Panc1 (cell line): ENCODE results near the gene TFB1M. TPM values are rescaled to one million over a fixed set of nuclear protein-coding genes. Genes with fewer than 3 reads are reported as not detected.

Experiments
- ATAC-seq: fragments of 200-7000 bp; cut with Tn5 transposase; 2 replicates; pipeline ENCODE4 v1.9.1; 2020; ENCODE audit warnings: mild to moderate bottlenecking, moderate library complexity
- BruUV-seq: library from RNA; stranded (reverse); fragments of 400-500 nt; replicated peaks from 2 replicates; lab custom pipeline; 2021; lab: Mats Ljungman, UMichigan
- CTCF ChIA-PET: fragments of 300-600 bp; sonication (Branson Sonifier 250); formaldehyde crosslinking; loops from one replicate; lab custom pipeline; 2022; ENCODE audit warnings: antibody characterized with exemption; lab: Charles Lee
- POLR2A ChIA-PET: fragments of 300-600 bp; sonication (Branson Sonifier 250); formaldehyde crosslinking; loops from one replicate; lab custom pipeline; 2022; ENCODE audit warnings: antibody characterized with exemption; lab: Charles Lee
- DNase-seq: peaks from one replicate; pipeline ENCODE4 v3.0.0-alpha.2; 2010; ENCODE audit warnings: low read depth, low spot score
- H3K27ac ChIP-seq: 2 replicates; pipeline ENCODE4 v1.5.1; 2011; ENCODE audit warnings: mild to moderate bottlenecking, low read length, inconsistent platforms
- H3K27me3 ChIP-seq: fragments of 200-500 bp; sonication (Bioruptor generic); 2 replicates; pipeline ENCODE4 v1.6.0; 2014; ENCODE audit warnings: low read length, inconsistent platforms; ENCODE audit not compliant: control insufficient read depth, insufficient read depth
- H3K36me3 ChIP-seq: fragments of 200-500 bp; sonication (Bioruptor generic); 2 replicates; pipeline ENCODE4 v1.5.1; 2014; ENCODE audit warnings: inconsistent platforms, mild to moderate bottlenecking, low read length, moderate library complexity; ENCODE audit not compliant: control insufficient read depth, insufficient read depth
- H3K4me1 ChIP-seq: 2 replicates; pipeline ENCODE4 v1.5.1; 2011; ENCODE audit warnings: inconsistent platforms, mild to moderate bottlenecking, low read length, moderate library complexity; ENCODE audit not compliant: control insufficient read depth, insufficient read depth
- H3K4me3 ChIP-seq, 2 experiments: 2 replicates each; pipeline ENCODE4 v1.5.1; 2011 to 2012; ENCODE audit warnings: low read depth in 2 of 2, low read length in 2 of 2, mild to moderate bottlenecking in 2 of 2, inconsistent platforms in 1 of 2, moderate library complexity in 1 of 2
- H3K9me3 ChIP-seq: fragments of 200-500 bp; sonication (Bioruptor generic); 2 replicates; pipeline ENCODE4 v1.5.1; 2014; ENCODE audit warnings: low read depth, mild to moderate bottlenecking, inconsistent platforms, low read length, moderate library complexity; ENCODE audit not compliant: control insufficient read depth, insufficient read depth
- POLR2AphosphoS5 ChIP-seq: IDR thresholded peaks from 2 replicates; pipeline ENCODE4 v1.6.1; 2012; ENCODE audit warnings: mild to moderate bottlenecking, low read depth, low read length, moderate library complexity
- SIN3A ChIP-seq: IDR thresholded peaks from 2 replicates; pipeline ENCODE4 v1.6.1; 2012; ENCODE audit warnings: low read depth, mild to moderate bottlenecking, low read length, moderate library complexity, borderline replicate concordance; ENCODE audit not compliant: insufficient read depth
- TCF7L2 ChIP-seq: IDR thresholded peaks from 2 replicates; pipeline ENCODE4 v1.6.1; 2011; ENCODE audit warnings: mild to moderate bottlenecking, low read depth, low read length, inconsistent platforms
- in situ Hi-C: cut with HindIII; loops from 2 replicates; pipeline ENCODE4 v1.10.0; 2016; ENCODE audit warnings: low sequenced_read_pairs, low pct_unique_long_range_greater_than_20kb
- intact Hi-C: fragments of 100-400 bp; cut with micrococcal nuclease; formaldehyde crosslinking; loops from one replicate; pipeline ENCODE4 v1.10.0; 2022; ENCODE audit not compliant: unreplicated experiment
- total RNA-seq: library from RNA; stranded (reverse); gene quantifications from one replicate; pipeline ENCODE4 v1.2.1, GENCODE V29; 2021; ENCODE audit not compliant: unreplicated experiment
- TF ChIP-seq, protein P1 (sequence below), 2 experiments: IDR thresholded peaks; 2 replicates each; pipeline ENCODE4 v1.6.1; 2011 to 2012; ENCODE audit warnings: low read depth in 2 of 2, control low read depth in 1 of 2, low read length in 1 of 2, mild to moderate bottlenecking in 1 of 2, moderate library complexity in 1 of 2; ENCODE audit not compliant: insufficient read depth in 1 of 2
- TF ChIP-seq, protein P2 (sequence below): fragments of 450-650 bp; IDR thresholded peaks from 2 replicates; pipeline ENCODE4 v1.5.1; 2017; ENCODE audit warnings: mild to moderate bottlenecking

The TFB1M gene
- total RNA-seq, 1 experiment from 2014 or later = 32.0 TPM

DNA sequence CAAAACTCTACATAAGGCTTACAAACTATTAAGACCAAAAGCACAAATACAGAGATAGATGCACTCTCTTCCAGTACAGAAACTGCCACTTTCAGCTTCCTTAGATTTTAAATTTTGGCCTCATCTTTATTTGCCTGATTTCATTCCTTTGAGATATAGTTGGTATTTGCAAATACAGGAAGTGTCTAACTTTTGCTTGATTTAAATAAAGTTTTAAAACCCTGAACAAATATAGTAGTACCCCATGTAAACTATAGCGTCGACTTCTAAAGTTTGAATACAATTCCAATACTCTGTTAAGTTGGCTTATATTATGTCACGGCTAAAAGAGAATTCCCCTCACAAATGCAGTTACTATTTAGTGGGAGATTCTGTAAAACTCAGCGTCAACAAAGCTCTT is 51.6 kb downstream of the TFB1M start:
- BruUV-seq = TSS peak; percentile 35
- no peak overlapping the region for H3K27ac ChIP-seq
- in situ Hi-C loops = no loop called here
- H3K9me3 ChIP-seq = no peaks in the 10 kb centered on the region
- H3K4me1 ChIP-seq = no peaks in the 10 kb centered on the region; the same call in 1 of the 2 replicates
- ATAC-seq (no peak), DNase-seq (no peak)
- H3K36me3 ChIP-seq = peaks cover 8% of the 10 kb centered on the region
- H3K4me3 ChIP-seq = no peak overlapping the region
- intact Hi-C loops = loop anchor here (10.0 kb wide), 1 partner anchor 398 kb away; no protein-coding TSS in a partner anchor
- ChIA-PET CTCF (no interaction called here), POLR2A (no interaction called here)
- H3K27me3 ChIP-seq = no peaks in the 10 kb centered on the region
- TF ChIP-seq TCF7L2 (no peak), SIN3A (no peak), POLR2AphosphoS5 (no peak)
- TF ChIP-seq, protein P1, sequence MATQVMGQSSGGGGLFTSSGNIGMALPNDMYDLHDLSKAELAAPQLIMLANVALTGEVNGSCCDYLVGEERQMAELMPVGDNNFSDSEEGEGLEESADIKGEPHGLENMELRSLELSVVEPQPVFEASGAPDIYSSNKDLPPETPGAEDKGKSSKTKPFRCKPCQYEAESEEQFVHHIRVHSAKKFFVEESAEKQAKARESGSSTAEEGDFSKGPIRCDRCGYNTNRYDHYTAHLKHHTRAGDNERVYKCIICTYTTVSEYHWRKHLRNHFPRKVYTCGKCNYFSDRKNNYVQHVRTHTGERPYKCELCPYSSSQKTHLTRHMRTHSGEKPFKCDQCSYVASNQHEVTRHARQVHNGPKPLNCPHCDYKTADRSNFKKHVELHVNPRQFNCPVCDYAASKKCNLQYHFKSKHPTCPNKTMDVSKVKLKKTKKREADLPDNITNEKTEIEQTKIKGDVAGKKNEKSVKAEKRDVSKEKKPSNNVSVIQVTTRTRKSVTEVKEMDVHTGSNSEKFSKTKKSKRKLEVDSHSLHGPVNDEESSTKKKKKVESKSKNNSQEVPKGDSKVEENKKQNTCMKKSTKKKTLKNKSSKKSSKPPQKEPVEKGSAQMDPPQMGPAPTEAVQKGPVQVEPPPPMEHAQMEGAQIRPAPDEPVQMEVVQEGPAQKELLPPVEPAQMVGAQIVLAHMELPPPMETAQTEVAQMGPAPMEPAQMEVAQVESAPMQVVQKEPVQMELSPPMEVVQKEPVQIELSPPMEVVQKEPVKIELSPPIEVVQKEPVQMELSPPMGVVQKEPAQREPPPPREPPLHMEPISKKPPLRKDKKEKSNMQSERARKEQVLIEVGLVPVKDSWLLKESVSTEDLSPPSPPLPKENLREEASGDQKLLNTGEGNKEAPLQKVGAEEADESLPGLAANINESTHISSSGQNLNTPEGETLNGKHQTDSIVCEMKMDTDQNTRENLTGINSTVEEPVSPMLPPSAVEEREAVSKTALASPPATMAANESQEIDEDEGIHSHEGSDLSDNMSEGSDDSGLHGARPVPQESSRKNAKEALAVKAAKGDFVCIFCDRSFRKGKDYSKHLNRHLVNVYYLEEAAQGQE (IDR thresholded peaks at IDR 0.05; ENCODE audit: insufficient read depth in 1 of 2, low read depth in 2 of 2, low read length in 1 of 2) = no peak
- TF ChIP-seq, protein P2, sequence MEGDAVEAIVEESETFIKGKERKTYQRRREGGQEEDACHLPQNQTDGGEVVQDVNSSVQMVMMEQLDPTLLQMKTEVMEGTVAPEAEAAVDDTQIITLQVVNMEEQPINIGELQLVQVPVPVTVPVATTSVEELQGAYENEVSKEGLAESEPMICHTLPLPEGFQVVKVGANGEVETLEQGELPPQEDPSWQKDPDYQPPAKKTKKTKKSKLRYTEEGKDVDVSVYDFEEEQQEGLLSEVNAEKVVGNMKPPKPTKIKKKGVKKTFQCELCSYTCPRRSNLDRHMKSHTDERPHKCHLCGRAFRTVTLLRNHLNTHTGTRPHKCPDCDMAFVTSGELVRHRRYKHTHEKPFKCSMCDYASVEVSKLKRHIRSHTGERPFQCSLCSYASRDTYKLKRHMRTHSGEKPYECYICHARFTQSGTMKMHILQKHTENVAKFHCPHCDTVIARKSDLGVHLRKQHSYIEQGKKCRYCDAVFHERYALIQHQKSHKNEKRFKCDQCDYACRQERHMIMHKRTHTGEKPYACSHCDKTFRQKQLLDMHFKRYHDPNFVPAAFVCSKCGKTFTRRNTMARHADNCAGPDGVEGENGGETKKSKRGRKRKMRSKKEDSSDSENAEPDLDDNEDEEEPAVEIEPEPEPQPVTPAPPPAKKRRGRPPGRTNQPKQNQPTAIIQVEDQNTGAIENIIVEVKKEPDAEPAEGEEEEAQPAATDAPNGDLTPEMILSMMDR = no peak

DNA sequence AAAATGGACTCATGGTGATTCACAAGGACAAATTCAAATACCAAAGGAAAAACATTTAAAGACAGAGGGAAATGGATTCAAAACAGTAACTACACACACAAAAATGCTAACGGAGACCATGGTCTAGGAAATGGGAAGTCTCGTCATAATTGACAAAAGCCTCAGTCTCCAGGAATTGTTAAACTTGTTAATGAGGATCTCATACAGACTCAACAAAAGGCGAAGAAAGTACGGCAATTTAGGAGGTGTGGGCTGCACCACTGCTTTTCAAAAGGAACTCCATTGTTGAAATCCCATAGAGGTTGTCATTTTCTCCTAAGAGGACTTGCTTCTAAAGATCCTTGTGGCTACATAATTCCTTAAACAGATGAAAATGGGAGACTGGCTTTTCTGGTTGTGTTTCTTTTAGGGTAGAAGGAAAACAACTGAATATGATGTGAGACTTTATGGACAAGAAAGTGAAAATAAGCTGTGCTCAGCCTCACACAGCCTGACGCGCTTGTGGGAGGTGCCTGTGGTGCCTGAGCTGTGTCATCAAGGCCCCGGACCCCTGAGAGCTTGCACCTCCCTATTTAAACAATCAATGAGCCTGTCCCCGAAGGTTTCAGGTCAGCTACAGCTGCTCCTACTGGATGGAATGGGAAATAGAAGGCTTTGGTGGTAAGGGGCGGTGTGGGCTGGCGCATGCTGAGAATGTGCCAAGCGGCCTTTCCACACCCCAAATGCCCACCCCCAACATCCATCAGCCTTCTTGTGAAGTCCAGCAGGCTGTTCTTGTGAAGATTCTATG is 53.0 kb downstream of the TFB1M start:
- no TSS peak for BruUV-seq
- ATAC-seq = no peak
- TF ChIP-seq, protein P1 (IDR thresholded peaks at IDR 0.05; ENCODE audit: insufficient read depth in 1 of 2, low read depth in 2 of 2, low read length in 1 of 2) = no peak
- TF ChIP-seq SIN3A (no peak), TCF7L2 (no peak), POLR2AphosphoS5 (no peak)
- TF ChIP-seq, protein P2 = no peak
- Histone ChIP-seq H3K36me3 (peaks cover 14% of the 10 kb centered on the region), H3K9me3 (no peaks in the 10 kb centered on the region), H3K4me1 (no peaks in the 10 kb centered on the region; the same call in 1 of the 2 replicates), H3K4me3 (no peak overlapping the region), H3K27me3 (no peaks in the 10 kb centered on the region), H3K27ac (no peak overlapping the region)
- intact Hi-C loops (loop anchor here (10.0 kb wide), 1 partner anchor 397 kb away; no protein-coding TSS in a partner anchor), in situ Hi-C loops (no loop called here)
- no peak for DNase-seq
- ChIA-PET POLR2A (no interaction called here), CTCF (no interaction called here)
